AML-193 (cell line): ENCODE measurements around the gene BTG4.

ENCODE experiments used
- DNase-seq, 2 experiments: peaks; one replicate each; lab custom pipeline; 2025; lab: John Stamatoyannopoulos, UW

Gene BTG4

DNA sequence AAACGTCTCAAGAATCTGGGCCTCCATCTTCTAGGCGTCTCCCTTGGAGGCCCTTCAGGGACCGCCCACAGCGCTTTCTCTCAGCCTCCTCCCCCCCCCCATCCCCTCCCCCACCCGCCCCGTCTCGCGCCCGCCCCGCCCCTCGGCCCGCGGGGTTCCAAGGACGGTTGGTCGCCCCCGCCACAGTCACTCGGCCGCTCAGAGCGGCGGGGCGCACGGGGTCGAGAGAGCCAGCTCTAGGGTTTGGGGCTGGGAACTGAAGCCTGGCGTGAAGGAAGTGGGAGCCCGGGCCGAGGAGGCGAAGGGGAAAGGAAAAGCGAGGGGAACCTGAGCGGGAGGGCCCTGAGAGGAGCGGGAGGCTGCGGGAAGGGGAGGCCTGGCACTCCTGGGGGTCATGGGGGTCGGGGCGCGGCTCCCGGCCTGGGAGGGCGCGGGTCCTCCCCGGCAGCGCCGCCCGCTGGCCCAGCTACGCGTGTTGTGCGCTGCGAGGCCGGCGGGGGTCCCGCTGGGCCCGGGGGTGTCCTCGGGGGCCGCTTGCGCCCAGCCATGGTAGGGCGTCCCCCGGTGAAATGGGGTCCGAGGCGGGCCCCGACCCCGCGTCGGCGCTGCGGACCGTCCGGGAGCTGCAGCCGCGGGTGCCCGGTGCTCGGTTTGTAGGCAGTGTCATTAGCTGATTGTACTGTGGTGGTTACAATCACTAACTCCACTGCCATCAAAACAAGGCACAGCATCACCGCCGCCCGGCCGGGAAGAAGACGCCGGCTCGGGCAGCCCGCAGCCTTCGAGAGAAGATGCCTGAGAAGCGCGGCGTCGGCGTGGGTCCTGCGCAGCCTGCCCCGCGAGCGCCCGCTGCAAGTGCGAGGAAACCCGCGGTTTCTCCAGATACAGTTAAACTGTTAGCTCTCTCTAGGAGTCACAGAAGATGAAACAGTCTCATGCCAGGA, at the start of gene BTG4:
BTG4 (minus strand) TSS at position 91 of the 944 bp plus-strand sequence. CDS start 13,610 bp downstream, outside the sequence.
- DNase-seq: no peak

DNA sequence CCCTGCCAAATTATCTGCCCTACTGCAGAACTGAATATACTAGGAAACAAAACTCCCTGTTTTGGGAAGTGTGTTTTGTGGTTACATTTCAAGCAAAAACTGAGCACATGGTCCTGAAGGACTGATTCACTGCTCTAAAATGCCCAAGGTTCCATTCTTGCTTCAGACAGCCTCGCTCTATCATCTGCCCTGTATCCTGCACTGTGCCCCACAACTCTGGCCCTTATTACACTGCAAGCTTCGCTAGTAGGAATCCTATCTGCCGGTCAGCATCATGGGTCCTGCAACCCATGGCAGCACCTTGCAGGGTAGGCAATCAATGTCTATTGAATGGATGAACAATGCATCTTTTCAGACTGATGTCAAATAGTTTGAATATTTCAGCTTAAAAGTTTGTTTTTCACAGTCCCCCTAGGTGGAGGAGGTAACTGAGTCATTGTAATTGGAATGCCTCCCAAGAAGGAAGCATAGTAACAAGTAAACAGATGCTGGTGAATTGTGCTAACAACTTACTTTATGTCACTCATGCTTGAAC, 49.7 kb upstream of the BTG4 start:
- DNase-seq: no peak

DNA sequence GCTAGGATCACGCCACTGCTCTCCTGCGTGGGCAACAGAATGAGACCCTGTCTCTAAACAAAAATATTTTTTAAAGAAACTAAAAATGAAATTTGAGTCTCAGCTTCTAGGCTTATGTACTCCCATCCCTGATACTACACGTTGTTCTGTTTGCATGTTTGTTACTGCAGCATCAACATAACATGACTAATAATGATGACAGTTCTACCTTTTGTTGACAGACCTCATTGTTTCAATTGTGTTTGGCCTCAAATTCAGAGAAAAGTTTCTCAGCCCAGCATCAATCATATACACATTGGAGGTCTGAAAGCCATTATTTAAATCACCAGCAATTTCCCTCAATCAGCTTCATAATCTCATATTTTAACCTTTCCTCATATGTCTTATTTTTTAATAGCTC, 49.1 kb upstream of the BTG4 start:
- DNase-seq: no peak

DNA sequence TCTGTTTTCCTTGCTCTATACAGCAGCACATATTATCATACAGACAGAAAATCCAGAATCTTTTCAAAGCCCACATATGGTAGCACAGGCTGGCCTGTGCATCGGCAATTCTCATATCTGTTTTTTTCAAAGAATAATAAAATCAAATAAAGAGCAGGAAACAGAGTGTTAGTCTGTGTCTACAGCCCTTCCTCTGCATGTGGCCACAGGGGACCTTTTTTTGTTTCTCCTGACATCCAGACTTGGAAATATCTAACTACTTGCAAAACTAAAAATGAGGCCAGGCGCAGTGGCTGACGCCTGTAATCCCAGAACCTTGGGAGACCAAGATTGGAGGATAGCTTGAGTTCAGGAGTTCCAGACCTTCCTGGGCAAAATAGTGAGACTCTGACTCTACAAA, 48.6 kb upstream of the BTG4 start:
- no peak for DNase-seq

DNA sequence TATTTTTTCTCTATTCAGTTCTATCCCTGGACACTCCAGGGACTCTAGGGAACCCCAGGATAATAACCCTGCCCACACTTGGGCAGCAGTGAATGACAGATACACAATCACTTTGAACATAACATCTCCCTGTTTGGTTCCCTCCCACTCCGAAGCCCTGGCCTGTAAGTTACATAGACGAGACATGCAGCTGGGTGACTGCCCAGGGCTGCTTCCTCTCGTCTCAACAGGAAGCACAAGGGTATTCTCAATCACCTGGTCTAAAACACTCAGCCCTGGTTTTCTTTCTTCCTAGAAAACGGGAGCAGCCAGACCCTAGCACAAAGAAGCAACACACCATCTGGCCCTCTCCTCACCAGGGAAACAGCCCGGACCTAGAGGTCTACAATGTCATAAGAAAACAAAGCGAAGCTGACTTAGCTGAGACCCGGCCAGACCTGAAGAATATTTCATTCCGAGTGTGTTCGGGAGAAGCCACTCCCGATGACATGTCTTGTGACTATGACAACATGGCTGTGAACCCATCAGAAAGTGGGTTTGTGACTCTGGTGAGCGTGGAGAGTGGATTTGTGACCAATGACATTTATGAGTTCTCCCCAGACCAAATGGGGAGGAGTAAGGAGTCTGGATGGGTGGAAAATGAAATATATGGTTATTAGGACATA, 47.7 kb upstream of the BTG4 start:
- no peak for DNase-seq

DNA sequence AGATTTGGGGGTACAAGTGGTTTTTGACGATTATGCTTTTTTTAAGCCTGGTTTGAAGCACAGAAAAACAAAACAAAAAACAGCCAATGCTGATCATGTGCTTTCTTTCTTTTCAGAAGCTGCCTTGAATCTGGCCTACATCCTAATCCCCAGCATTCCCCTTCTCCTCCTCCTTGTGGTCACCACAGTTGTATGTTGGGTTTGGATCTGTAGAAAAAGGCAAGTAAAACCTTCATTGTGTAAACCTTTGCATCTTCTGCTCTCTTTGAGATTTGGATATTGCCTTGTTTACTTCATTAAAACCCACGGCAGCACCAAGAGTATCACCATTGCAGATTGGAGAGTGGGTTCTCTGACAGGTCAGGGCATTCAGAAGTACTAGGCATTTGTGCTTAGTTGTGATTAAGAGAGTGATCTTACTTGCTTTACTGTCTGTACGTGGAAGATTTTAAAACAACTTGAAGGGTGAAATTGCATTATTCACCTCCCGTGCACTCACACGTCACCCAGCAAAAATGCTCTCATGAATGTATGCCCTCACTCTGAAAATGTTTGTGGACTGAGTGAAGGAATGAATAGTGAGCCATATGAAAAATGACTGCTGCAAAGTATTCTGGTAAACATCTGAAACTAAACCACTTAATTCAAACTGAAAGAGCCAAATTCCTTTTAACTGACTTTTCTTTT, 45.4 kb upstream of the BTG4 start:
- DNase-seq: no peak

DNA sequence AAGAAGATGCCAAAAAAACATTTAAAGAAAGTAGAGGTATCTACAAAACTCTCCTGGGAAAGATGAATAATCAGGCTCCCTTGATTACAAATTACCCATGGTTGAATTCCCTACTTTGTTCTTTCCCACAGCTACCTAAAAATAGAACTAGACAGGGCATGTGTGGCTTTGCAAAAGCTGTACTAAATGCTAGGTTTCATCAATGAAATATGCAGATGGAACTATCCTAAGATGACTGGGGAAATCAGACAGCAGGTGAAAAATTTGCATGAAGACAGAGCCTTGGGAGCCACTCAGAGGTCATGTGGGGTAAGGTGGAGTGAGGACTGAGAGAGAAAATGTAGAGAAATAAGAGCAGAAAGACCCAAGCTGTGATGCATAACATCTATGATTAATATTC, 43.1 kb upstream of the BTG4 start:
- no peak for DNase-seq

DNA sequence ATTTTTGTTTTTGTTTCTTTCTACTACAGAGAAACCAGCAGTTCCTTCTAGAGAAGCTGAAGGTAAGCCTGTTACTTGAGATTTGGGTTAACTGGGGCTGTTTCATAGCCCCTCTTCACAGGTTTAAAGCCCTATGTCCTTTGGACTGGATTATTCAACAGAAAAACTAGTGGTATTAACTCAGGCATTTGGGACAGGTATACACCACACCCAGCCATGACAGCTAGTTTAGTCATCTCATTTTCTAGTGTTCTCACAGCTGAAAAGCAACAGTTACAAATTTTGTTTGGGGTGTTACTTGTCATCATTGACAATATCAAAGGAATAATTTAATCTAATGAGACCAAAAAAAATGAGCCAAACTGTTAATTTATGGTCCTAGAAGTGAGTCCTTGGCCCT, 42.3 kb upstream of the BTG4 start:
- DNase-seq: no peak

DNA sequence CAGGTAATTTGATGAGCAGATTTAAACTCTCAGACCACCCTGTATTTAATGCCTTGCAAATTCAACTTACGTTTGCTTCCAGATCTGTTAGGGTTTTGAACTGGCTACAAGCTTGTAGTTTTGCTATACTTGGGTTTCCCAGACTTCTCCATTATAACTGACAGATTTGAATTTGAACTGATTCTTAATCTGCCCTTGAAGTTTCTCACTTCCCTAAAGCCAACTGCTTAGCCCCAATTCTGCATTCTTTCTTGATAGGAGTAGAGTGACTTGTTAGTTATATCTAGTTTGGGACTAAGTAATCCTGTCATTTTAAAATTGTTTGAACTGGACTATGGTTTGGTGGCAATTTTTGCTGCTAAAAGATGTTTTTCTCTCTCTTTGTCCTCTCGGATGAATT, 38.1 kb upstream of the BTG4 start:
- no peak for DNase-seq

DNA sequence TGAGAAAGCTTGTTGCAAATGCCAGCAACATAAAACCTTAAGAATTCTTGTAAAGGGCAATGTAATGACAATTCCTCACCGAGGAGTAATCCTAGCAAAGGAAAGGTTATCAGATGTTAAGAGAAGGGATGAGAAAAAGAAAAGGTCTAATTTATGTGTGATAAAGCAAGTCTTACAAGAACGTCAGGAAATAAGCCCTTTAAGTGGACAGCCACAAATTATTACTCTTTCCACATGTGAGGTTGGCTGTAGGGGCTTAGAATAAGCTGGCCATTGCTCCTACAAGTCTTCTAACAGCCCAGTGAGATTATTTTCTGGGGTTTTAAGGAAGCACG, 37.6 kb upstream of the BTG4 start:
- DNase-seq: no peak

DNA sequence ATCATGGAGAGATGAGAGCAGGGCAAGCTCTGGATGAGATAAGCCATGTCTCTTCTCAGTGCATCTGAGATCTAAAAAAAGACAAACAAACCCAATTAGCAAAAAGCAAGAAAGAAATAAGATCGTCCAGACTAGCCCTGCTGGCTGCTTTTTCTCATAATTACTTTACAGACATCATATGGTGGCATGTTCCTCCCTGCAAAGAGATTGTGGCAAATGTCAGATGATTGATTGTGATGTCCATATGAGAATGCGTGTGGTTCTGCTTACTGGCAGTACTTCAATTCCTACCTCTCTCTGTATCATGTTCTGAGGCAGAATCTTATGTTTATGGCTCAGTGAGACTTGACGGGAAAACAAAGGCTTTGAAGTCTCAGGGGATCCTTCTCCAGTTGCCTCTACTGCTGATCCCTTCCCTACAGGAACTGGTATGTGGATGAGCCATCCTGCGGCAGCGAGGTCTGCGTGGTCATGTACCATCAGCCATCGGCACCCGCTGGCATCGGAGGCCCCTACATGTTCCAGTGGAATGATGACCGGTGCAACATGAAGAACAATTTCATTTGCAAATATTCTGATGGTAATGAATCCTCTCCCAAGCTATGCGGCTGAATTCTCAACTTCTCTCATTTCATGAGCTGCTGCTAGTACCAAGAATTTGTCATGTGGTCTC, 37.1 kb upstream of the BTG4 start:
- DNase-seq: no peak

DNA sequence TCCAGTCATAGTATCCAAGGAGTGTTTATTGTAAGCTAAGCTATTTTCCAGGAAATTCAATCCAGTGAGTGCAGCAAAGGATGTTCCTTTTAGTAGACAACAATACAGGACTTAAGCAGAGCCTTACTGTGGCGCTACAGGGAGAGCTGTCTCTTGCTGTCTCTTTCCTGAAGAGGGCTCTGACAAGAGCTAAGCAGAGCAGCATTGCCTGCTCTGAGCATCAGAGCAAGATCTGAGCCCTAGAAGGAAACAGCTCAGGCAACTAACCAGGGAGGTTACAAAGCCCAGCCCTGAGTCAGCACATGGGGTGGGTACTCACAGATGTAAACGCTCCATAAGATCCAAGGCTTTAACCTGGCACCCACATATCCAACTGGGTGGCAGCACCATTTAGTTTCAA, 36.3 kb upstream of the BTG4 start:
- no peak for DNase-seq

DNA sequence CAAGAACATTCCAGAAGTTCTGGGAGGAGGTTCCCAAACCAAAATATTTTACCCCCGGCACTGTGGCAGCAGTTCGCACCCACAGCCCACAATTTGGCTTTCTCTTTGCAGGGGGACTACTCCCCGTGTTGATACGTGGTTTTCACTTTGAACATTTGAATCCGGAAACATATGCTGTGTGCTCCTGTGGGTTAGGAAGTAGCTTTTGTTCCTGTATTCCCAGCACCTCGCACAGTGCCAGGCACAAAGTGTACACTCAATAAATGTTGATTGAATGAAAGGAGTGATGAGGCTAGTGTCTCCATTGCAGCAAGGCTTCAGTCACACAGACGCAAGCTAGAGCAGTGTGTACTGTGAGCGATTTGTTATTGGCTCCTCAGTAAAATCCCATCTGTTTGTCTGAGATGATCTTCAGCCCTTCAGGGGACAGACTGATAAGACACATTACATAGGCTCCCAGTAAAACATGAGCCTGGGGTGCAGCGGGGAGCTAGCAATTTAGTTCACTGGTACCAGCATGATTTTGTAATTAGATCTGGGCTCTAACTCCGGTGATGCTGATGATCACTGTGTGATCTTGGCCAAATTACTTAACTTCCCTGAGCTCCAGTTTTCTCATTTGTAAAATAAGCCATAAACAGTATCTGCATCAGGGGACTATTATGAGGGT, 30.6 kb upstream of the BTG4 start:
- DNase-seq: no peak

DNA sequence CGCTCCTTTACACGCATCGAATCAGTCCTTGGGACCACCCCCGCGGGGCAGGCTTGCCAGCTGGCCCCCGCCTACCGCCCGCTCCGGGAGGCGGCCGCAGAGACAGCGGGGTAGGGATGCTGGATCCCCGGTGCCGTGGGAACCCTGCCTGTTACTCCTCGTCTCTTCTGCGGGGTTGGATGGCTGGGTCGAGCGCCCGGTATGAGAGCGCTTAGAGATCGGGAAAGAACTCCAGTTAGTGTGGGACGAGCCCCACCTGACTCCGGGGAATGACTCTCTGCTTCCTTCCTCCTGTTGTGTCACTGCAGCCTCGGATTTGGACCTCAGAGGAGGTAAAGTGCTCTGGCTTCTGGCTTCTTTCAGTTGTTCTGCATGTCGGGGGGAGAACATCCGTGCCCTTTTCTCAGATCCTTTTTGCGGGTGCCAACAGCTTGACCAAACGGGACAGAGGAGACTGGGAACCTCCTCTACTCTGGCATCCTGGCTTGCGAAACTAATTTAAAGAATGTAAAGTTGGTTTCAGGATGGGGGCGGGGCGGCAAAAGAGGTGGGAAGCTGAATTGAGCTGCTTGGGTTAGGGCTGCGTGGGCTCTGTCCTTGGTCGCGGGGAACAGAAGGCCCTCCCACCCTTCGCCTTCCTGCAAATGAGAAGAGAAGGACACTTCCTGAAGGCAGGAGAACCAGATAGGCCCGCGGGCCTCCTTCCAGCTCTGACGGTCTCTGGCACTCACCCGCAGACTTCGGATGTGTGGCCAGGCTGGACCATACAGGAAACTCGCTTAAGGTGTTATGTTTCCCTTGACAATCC, 29.3 kb upstream of the BTG4 start:
- DNase-seq: no peak

DNA sequence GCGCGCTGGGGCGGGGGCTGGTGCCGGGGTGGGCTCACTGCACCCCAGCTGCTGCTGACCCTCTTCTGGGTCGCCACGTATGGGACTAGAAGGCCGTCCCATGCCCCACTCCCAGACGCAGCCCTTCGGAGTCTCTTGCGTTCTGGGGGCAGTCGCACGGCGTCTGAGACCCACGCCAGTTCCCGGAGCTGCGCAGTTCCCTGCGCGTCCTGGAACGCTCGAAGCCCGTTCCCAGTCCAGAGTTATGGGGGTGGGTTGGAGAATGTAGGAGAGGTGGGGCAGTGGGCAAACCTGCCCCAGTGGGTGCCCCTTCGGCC, 28.7 kb upstream of the BTG4 start:
- DNase-seq: no peak

DNA sequence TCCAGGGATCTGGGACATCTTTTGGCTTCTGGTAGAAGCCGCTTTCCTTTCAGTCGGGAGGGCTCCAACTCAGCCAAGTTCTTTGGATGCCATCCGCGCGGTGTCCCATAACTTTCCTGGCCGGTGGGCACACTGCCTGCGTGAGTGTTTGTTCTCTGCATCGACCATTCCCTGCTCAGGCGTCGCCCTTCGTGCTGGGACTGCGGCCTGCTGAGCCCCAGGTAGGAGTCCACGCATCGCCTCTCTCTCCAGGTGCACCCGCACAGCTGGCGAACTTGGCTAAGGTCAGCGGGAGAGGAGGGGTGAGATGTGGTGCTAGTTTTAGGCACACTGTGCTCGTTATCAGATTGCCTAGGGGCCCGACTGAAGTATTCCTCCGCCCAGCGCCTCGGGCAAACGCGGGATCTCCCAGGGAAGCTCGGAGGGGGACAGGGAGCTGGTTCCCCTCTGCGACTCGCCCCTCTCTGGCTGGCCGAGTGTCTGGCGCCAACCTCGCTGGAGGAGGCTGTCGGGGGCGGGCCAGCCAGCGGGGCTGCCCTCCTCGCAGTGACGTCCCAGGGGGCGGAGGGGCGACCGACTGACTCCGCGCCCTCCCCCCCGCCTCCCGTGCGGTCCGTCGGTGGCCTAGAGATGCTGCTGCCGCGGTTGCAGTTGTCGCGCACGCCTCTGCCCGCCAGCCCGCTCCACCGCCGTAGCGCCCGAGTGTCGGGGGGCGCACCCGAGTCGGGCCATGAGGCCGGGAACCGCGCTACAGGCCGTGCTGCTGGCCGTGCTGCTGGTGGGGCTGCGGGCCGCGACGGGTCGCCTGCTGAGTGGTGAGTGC, 28.1 kb upstream of the BTG4 start, which contains the start of gene LAYN:
LAYN (plus strand) TSS at position 607 of the 823 bp plus-strand sequence; CDS start at position 731, 124 bp downstream.
- no peak for DNase-seq

DNA sequence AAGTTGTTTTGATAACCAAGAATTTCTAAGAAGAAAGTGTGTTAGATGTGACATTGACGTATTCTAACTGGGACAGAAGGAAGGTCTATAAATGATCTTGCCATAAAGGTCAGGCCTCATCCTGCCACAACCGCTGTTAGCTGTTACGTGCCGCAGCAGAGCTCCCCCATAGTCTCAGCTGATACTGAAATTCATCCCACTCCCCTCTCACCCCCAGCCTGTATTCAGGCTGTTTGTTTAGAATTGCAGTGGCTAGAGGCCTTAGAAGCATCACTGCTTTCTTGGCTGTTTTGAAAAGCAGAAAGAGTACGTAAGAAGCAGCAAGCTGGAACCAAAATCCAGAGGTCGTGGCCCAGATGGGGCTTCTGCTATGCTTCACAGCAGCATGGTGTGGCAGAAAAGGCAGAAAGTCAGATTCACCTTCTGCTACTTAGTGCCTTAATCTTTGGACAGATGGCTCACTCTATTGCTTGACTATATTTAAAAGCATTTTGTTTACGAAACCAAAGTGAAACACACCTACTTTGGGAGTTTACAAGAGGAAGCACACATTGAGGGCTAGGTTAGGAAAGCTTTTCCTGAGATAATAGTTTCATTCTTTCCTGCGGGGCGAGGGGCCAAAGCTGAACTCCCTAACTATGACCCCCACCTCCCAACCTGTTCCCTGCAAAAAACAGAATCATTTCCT, 27.4 kb upstream of the BTG4 start:
- no peak for DNase-seq

DNA sequence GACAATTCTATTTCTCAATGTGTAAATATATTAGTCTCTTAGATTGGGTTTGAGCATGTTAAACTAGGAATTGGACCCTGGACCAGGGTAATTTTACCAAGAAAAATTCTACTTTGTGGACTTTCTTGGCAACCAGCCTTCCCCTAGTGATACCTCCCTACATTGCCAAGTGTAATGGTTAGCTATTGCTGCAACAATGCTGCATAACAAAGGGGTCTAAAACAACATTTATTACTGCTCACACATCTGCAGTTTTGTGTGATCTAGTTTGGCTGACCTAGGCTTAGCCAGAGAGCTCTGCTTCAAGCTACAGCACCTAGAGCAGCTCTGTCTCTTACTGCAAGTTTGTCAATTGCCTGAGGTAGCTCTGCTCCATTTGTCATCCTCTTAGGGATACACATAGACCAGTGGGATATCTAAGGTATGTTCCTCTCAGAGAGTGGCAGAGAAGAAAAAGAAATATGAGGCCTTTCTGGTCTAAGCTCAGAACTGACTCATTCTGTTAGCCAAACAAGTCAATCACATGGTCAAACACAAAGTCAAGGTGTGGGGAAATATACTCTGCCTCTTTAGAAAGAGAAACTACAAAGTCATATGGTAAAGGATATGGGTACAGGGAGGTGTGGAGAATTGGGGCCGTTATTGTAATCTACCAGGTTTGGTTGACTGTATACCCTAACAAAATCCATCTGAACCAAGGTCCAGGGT, 26.4 kb upstream of the BTG4 start:
- DNase-seq: no peak
